GM18499 (cell line): ENCODE results near the gene UBE2G1.

Experiments
- ATAC-seq: cut with Tn5 transposase; IDR thresholded peaks from one replicate; pipeline ENCODE4 v1.9.1; 2021; ENCODE audit warnings: moderate number of reproducible peaks; ENCODE audit not compliant: insufficient read depth, unreplicated experiment

The UBE2G1 gene

DNA sequence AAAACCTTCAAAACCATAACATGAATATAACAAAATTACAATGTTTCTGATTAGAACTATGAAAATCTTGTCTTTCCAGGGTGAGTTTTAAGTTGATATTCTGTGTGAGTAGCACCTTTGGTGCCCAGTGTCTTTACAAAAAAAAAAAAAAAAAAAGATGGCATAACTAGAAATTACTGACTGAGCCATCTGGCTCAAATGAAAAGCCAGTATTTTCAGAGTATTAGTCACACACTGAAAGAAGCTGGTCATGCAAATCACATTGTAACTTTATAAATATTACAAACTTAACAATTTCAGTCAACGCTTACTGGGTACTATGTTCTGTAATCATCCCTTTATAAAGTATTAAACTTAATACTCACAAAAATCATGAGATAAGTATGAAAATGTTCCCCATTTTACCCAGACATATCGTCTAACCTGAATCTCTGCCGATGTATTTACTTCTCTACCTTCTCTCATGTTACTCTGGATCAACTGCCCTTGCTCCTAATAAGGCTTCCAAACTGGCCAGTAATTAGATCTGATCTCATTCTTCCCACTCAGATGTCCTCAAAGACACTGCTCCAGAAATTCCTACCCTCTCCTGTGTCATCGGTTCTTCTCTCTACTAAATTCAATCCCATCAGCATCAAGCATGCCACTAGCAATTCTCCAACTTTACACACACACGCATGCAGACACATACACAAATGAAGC is 25.4 kb downstream of the UBE2G1 start:
- ATAC-seq, result no peak

GRCh38 chr17:4334776-4335584 is 31.5 kb downstream of the UBE2G1 start:
- no peak for ATAC-seq

DNA sequence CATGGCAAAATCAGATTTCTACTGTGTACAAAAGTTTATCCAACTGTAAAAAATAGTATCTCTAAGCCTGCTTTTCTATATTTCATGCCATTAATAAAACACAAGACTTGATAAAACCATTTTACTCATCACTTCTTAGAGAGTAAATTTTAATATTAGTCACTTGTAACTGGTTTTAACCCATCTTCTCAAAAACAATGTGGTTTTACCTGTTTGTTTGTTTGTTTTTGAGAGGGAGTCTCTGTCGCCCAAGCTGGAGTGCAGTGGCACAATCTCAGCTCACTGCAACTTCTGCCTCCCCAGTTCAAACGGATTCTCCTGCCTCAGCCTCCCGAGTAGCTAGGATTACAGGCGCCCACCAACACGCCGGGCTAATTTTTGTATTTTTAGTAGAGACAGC is 32.1 kb downstream of the UBE2G1 start:
- ATAC-seq, result no peak

DNA sequence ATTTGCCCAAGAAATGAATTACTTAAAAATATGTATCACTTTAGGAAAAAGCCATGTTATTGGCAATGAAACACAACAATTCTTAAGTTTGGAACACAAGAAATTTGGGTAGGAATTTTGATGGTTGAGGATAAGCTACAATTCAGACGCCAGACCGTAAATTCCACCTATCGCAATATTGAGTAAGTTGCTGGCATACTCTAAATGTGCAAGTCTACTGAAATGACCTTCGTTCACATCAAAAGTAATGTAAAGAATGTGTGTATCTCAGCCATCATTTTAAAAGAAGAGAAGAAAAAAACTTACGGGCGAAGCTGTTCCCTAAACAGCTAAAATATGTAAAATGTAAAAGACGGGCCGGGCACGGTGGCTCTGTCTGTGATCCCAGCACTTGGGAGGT is 33.4 kb downstream of the UBE2G1 start:
- ATAC-seq, result no peak

GRCh38 chr17:4332296-4332970 is 34.0 kb downstream of the UBE2G1 start:
- ATAC-seq, result no peak

DNA sequence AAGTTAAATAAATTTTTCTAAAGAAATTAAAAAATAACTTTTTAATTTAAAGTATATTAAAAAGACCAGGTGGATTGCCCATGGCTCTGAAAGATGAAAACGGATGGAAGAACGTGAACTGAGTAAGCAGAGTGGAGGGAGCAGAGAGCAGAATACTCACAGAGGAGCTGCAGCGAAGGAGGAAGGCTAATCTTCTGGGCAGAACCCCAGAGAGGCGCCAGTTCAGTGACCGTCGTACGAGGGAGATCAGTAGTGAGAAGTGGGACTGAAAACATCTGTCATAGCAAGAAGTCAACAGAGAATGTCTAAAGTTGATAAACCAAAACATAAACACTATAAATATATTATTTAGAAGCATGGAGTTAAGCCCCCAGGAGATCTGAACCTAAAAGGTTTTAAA is 34.9 kb downstream of the UBE2G1 start:
- ATAC-seq, result no peak

- ATAC-seq, result no peak
These were observed 36.6 kb downstream of the UBE2G1 start for GRCh38 chr17:4329838-4330237.

GRCh38 chr17:4327606-4328005 is 38.9 kb downstream of the UBE2G1 start:
- no peak for ATAC-seq

GRCh38 chr17:4326608-4327007 is 39.9 kb downstream of the UBE2G1 start:
- ATAC-seq, result no peak

DNA sequence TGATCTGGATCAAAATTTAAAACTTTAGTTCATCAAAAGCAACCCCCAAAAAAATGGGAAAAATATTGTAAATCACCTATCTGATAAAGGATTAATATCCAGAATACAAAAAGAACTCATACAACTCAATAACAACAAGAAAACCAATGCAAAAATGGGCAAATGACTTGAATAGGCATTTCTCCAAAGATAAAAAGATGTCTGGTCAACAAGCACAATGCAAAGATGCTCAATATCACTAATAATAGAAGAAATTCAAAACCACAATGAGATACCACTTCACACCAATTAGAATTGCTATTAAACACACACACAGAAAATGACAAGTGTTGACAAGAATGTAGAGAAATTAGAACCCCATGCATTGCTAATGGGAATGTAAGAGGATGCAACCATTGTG is 40.4 kb downstream of the UBE2G1 start:
- ATAC-seq, result no peak

GRCh38 chr17:4324463-4324862 is 42.0 kb downstream of the UBE2G1 start:
- ATAC-seq, result no peak

DNA sequence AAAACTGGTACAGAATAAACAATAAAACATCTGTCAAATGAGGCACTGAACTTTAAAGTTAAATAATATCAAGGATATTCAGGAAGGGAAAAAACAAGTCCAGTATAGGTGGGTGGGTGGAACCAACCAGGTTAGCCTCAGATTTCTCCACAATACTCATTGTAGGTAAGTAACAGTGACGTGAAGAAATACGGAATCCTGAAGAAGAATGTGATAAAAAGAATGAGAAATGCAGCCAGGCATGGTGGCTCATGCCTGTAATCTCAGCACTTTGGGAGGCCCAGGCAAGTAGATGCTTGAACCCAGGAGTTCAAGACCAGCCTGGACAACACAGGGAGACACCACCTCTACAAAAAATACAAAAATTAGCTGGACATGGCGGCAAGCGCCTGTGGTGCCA is 47.3 kb downstream of the UBE2G1 start:
- no peak for ATAC-seq

DNA sequence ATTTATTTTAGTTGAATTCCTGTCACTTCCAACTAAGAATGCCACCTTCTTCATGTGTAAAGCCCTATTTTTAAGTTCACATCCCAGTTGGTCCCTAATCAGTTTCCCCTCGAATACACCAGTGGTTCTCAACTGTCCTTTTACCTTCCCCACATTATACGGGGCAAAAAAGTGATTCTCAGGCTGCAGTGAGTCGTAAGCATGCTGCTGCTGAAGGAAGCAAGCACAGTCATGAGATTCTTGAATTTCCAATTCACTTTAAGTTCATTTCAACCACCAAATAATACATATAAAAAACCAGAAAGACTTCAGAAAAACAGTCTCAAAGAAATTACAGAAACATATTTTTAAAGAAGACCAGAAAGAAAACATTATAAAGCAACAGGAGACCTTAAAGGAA is 47.9 kb downstream of the UBE2G1 start:
- ATAC-seq, result no peak

GRCh38 chr17:4318186-4318585 is 48.3 kb downstream of the UBE2G1 start:
- ATAC-seq, result no peak

- no peak for ATAC-seq
These were observed 48.9 kb downstream of the UBE2G1 start for GRCh38 chr17:4317610-4318009.

DNA sequence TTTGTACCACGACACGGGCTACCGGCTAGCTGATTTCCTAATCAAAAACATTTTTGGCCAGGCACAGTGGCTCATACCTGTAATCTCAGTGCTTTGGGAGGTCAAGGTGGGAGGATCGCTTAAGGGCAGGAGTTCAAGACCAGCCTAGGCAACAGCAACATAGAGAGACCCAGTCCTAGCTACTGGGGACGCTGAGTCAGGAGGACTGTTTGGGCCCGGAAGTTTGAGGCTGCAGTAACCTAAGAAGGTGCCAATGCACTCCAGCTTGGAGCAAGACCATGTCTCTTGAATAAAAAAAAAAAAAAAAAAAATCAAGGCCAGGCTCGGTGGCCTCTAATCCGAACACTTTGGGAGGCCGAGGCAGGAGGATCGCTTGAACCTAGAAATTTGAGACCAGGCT is 49.8 kb downstream of the UBE2G1 start:
- no peak for ATAC-seq

DNA sequence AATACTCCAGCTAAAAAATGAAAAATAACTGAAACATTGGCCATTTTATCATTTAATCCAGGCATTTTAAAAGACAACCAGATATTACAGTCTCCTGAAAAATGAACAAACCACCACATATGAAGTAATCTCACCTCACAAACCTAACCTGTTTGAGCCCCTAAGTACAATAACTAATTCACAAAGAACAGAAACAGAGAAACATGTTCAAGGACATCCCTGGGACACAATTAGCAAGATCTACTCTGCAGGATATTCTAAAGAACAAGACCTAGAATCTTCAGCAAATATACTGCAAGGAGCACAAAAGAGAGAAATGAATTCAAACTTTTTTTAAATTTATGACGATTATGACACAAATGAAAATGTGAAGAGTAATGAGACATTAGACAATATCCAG is 51.9 kb downstream of the UBE2G1 start:
- ATAC-seq, result no peak

DNA sequence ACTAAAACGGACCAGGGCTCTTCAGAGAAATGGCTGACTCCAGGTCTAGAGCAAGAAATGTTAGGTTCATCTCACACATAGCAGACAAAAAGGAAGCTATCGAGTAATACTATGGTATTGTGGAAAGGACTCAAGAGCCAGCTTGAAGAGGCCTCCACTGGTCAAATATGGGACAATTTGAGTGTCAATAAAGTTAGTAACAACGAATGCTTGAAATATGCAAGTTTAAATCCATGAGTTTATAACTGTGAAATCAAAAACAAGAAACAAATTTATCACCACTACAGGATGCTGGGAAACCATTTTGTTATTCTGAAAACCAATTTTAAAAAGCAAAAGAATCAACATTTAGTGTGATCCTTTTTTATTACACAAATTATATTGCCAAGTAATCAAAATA is 52.3 kb downstream of the UBE2G1 start:
- ATAC-seq, result no peak

DNA sequence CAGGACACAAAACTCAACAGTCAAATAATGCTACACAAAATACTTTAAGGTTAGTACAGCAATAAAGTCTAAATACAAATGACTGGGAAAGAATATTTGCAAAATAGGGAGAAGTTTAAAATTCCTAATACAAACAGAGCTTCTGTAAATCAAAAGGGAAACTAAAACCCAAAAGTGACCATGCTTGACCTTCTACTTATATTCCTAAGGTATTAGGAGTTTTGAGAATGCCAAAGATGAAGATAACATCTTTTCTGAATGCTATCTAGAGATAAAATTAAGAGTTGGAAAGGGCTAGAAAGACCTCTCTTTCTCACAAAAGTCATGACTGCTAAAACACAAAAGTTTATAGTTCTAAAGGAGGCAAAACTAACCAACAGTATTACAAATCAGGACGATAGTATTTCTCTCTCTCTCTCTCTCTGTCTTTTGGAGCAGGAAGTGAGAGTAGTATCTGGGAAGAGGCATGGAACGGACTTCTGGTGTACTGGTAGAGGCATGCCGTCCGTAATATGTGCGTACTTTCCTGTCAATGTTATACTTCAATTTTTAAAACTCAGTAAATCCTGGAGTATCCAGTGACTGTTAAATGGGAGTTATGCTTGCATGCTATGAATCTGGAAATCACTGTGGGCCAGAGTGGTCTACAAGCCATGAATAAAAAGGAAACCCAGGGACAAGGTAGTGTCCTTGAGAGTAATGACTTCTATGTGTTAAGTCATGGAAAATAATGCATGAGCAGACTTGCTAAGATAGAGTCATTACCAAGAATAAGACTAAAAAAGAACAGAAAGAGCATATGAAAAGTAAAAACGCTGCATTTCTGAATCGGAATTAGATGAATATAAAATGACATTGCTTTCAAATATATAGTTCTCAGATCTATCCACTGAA is 53.0 kb downstream of the UBE2G1 start:
- no peak for ATAC-seq

DNA sequence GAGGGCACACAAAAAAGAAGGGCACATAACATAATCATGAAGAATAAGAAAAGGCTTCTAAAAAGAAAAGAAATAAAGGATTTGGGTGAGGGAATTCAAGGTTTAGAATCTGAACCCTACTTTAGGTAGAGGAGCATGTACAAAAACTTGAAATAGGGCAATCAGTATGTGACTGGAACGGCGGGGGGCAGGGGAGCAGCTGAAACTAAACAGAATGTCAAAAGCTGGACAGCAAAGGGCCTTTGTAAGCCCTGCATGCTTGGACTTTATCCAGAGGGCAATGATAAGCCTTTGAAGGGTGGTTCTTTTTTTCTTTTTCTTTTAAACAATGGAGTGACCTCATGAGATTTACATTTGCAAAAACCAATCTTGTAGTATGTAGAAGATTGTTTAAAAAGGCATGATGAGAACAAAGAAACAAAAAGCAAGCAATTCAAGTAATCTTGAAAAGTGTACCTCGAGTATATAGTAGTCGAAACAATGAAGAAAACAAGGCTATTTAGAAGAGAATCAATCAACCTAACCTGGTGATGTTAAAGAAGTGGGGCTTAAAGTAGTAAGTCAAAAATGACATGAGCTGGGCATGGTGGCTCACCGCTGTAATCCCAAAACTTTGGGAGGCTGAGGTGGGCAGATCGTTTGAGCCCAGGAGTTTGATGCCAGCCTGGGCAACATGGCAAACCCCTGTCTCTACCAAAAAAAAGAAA is 56.0 kb downstream of the UBE2G1 start:
- ATAC-seq, result no peak
